ENCODE measurements around the gene PEDS1.
"Not testable (repeated sequence)": the region's sequence is repeated elsewhere in the genome, so short reads cannot be mapped to it uniquely, and the experiment has no call there.

The PEDS1 gene

GRCh38 chr20:50112512-50113419 lies 40.8 kb downstream of the PEDS1 start, which contains the start of gene UBE2V1:
UBE2V1 (minus strand) TSS chr20:50113150; CDS start chr20:50113128, 22 bp downstream.
- FAIRE-seq = no peak

- FAIRE-seq = no peak
These were observed 41.6 kb downstream of the PEDS1 start for GRCh38 chr20:50111829-50112495.

- FAIRE-seq = no peak
These were observed 42.2 kb downstream of the PEDS1 start for GRCh38 chr20:50111120-50111828.

GRCh38 chr20:50110141-50111047 lies 43.1 kb downstream of the PEDS1 start:
- FAIRE-seq = no peak

- no peak for FAIRE-seq
These were observed 44.8 kb downstream of the PEDS1 start for GRCh38 chr20:50108556-50109235.

DNA sequence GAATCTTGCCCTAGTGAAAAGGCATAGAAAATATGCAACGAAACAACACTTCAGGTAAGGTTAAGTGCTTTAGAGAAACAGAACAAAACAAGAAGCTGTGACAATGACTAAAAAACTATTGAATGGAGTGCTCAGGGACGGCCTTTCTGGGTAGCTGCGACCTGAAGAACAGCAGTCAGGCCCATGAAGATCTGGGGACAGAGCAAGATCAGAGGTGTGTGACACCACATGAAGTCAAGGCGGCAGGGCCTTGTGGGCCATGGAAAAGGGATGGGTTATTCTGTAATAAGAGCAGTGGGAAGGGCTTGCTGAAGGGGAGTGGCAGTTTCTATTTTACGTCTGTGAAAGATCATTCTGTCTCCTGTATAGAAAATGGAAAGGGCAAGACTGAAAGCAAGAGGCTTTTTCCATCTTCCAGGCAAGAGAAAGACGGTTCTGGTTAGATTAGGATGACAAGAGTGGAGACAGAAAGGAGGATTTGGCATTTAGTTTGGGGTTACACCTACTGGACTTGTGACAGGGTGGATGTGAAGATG lies 45.7 kb downstream of the PEDS1 start:
- no peak for FAIRE-seq

GRCh38 chr20:50107086-50107660 lies 46.4 kb downstream of the PEDS1 start:
- no peak for FAIRE-seq

- not testable (repeated sequence) for FAIRE-seq
These were observed 46.9 kb downstream of the PEDS1 start for GRCh38 chr20:50106669-50107068.

Measured in endometrium (tissue), 2 donors.